ENCODE data around the gene SIRT2.

Gene SIRT2

GRCh38 chr19:38919837-38920601 is 20.6 kb upstream of the SIRT2 start:
- DNase-seq, result no peak

- no peak for DNase-seq
These were observed 19.1 kb upstream of the SIRT2 start for GRCh38 chr19:38918526-38918925.

GRCh38 chr19:38917921-38918491 is 18.6 kb upstream of the SIRT2 start:
- DNase-seq, result no peak

GRCh38 chr19:38917516-38917915 is 18.1 kb upstream of the SIRT2 start:
- DNase-seq, result no peak

GRCh38 chr19:38915329-38916321 is 16.2 kb upstream of the SIRT2 start:
- DNase-seq, result no peak

- DNase-seq, result no peak
These were observed 14.5 kb upstream of the SIRT2 start for GRCh38 chr19:38913958-38914357.

GRCh38 chr19:38912600-38913514 is 13.4 kb upstream of the SIRT2 start:
- no peak for DNase-seq

GRCh38 chr19:38911388-38912001 is 12.1 kb upstream of the SIRT2 start:
- no peak for DNase-seq

- DNase-seq, result no peak
These were observed 11.1 kb upstream of the SIRT2 start for GRCh38 chr19:38910488-38910887.

- no peak for DNase-seq
These were observed 9.5 kb upstream of the SIRT2 start for GRCh38 chr19:38908911-38909310.

- no peak for DNase-seq
These were observed 8.3 kb upstream of the SIRT2 start for GRCh38 chr19:38907670-38908069.

GRCh38 chr19:38907227-38907626 is 7.8 kb upstream of the SIRT2 start:
- DNase-seq, result no peak

- DNase-seq, result no peak
These were observed 6.2 kb upstream of the SIRT2 start for GRCh38 chr19:38905620-38906019.

- DNase-seq, result no peak
These were observed 5.4 kb upstream of the SIRT2 start for GRCh38 chr19:38904581-38905539.

- DNase-seq, result no peak
These were observed 2.3 kb upstream of the SIRT2 start for GRCh38 chr19:38901683-38902082.

GRCh38 chr19:38900743-38901190 is 1.3 kb upstream of the SIRT2 start:
- no peak for DNase-seq

- DNase-seq, result no peak
These were observed 798 bp upstream of the SIRT2 start for GRCh38 chr19:38900202-38900629.

GRCh38 chr19:38898788-38899446 is 501 bp downstream of the SIRT2 start:
- DNase-seq, result no peak

GRCh38 chr19:38894968-38895367 is 4.5 kb downstream of the SIRT2 start:
- no peak for DNase-seq

GRCh38 chr19:38893341-38893771 is 6.1 kb downstream of the SIRT2 start:
- DNase-seq, result no peak
